Adrenal gland (tissue), 5 donors: ENCODE measurements around the gene MLANA.

Experiments
- CTCF ChIP-seq, 6 experiments: fragments of 450-650 bp in 4 of 6; fragments of 200-600 bp in 2 of 6; sonication (generic) in 1 of 6; IDR thresholded peaks; 1 replicate in 5 of 6; 2 replicates in 1 of 6; pipeline versions ENCODE4 v1.5.1 to v1.8.0; 2016 to 2021; ENCODE audit warnings: antibody characterized with exemption in 6 of 6, mild to moderate bottlenecking in 2 of 6, moderate library complexity in 1 of 6
- POLR2A ChIP-seq, 2 donors: fragments of 450-650 bp; IDR thresholded peaks; one replicate each; pipeline ENCODE4 v1.6.1; 2017; ENCODE audit warnings: antibody characterized with exemption in 2 of 2, mild to moderate bottlenecking in 2 of 2, moderate library complexity in 1 of 2
- donor health status: DM: no; HTN: no; CAD: no.

- no peak for TF ChIP-seq CTCF (IDR thresholded peaks at IDR 0.05)
- no peak for TF ChIP-seq POLR2A (IDR thresholded peaks at IDR 0.05)
These were observed 41.0 kb downstream of the MLANA start for GRCh38 chr9:5931657-5932056.
